Fibroblast of mammary gland (primary cell): Measurements from ENCODE around the gene GNAQ.
"Not testable (repeated sequence)": the region's sequence is repeated elsewhere in the genome, so short reads cannot be mapped to it uniquely, and the experiment has no call there.

Experiments
- DNase-seq: peaks from one replicate; pipeline ENCODE4 v3.0.0-alpha.2; 2010; ENCODE audit warnings: low read depth
- H3K4me3 ChIP-seq: 2 replicates; pipeline ENCODE4 v1.5.1; 2011; ENCODE audit warnings: low read depth, mild to moderate bottlenecking, low read length, moderate library complexity; ENCODE audit not compliant: control insufficient read depth
- TF ChIP-seq, protein P1 (sequence below): conservative IDR thresholded peaks from 2 replicates; pipeline ENCODE4 v1.5.1; 2011; ENCODE audit warnings: low read depth, low read length, inconsistent platforms; ENCODE audit not compliant: control insufficient read depth, insufficient read depth

The GNAQ gene

DNA sequence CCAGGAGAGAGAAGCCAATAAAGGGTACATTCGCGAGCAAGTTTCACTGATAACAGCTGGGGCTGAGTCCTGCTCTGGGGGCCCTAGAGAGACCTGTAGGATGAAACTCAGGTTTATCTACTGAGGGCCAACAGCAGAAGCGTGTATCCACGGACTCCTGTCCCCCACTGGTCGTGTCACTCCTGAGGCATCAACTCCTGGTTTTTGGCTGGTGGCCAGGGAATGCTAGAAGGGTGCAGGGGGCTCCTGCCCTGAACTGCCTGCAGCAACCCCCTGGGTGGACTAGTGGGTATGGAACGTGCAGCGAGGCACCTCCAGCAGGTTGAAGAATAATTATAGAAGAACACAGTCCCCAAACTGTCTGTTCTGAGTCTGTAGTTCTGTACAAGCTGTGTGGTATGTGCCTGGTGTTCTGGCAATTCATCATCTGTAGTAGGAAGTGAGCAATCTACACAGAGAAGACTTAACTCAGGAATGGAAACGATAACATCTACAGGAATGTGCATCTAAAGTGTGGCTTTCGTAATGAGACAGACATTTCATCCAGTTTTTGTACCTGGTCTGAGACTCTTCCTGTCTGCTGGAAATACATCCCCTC is 319.0 kb downstream of the GNAQ start:
- TF ChIP-seq, protein P1, sequence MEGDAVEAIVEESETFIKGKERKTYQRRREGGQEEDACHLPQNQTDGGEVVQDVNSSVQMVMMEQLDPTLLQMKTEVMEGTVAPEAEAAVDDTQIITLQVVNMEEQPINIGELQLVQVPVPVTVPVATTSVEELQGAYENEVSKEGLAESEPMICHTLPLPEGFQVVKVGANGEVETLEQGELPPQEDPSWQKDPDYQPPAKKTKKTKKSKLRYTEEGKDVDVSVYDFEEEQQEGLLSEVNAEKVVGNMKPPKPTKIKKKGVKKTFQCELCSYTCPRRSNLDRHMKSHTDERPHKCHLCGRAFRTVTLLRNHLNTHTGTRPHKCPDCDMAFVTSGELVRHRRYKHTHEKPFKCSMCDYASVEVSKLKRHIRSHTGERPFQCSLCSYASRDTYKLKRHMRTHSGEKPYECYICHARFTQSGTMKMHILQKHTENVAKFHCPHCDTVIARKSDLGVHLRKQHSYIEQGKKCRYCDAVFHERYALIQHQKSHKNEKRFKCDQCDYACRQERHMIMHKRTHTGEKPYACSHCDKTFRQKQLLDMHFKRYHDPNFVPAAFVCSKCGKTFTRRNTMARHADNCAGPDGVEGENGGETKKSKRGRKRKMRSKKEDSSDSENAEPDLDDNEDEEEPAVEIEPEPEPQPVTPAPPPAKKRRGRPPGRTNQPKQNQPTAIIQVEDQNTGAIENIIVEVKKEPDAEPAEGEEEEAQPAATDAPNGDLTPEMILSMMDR = no peak
- DNase-seq = peak; percentile 77
- H3K4me3 ChIP-seq = no peak overlapping the region

GRCh38 chr9:77710965-77711648 is 320.5 kb downstream of the GNAQ start:
- TF ChIP-seq, protein P1 = no peak
- DNase-seq = peak; percentile 49
- no peak overlapping the region for H3K4me3 ChIP-seq

- no peak for DNase-seq
- TF ChIP-seq, protein P1 = no peak
- H3K4me3 ChIP-seq = no peak overlapping the region
Measured at GRCh38 chr9:77710316-77710715, 321.3 kb downstream of the GNAQ start.

DNA sequence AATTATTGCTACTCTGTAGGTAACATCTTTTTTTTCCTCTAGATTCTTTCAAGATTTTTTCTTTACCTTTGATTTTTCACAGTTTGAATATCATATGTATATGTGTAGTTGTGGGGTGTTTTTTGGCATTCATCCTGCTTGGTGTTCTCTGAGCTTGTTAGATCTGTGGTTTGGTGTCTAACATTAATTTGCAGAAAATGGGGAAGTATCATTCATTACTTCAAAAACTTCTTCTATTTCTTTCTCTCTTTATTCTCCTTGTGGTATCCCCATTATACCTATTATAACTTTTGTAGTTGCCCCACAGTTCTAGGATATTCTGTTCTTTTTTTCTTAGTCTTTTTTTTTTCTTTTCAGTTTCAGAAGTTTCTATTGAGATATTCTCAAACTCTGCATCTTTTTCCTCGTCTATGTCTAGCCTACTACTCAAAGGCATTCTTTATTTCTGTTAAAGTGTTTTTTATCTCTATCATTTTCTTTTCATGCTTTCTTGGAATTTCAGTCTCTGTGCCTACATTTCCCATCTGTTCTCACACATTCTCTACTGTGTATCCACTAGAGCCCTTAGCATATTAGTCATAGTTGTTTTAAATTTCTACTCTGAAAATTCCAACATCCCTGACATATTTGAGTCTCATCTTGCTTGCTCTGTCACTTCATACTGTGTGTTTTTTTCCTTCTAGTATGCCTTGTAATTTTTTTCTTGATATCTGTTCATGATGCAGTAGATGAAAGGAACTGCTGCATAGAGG is 323.4 kb downstream of the GNAQ start:
- TF ChIP-seq, protein P1 = no peak
- H3K4me3 ChIP-seq = no peak overlapping the region
- peak; percentile 60 for DNase-seq

DNA sequence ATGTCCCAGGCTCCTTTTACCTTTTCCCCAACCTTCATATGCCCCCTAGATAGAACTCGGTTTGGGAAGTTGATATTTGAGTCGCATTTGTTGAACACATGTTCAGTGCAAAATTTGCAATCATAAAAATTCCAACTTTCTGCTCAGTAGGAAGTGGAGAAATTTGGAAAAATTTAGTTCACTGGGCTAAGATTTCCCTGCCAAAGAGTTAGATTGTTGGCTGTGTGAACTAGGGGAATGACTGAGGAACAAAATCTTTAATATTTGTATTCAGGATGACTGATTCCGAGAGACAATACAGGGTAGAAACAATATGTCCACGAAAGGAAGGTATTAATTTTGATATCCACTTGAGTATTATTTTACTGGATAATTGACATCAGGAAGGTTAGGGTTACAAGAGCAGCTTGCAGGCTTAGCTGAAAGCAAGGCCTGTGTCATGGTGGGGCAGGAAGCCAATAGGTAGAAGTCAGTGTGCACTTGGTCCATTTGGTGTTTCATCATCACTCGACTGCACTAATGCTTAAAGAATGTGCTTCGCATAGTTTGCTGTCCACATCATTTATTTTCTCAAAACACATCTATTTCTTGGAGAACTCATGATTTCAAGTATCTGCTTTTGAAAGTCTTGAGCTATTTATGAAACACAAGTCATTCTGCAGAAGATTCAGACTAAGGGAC is 324.1 kb downstream of the GNAQ start:
- TF ChIP-seq, protein P1 = no peak
- H3K4me3 ChIP-seq = no peak overlapping the region
- peak; percentile 99 for DNase-seq

- no peak for DNase-seq
- H3K4me3 ChIP-seq = no peak overlapping the region
- TF ChIP-seq, protein P1 = no peak
Measured at GRCh38 chr9:77705636-77706035, 326.0 kb downstream of the GNAQ start.

DNA sequence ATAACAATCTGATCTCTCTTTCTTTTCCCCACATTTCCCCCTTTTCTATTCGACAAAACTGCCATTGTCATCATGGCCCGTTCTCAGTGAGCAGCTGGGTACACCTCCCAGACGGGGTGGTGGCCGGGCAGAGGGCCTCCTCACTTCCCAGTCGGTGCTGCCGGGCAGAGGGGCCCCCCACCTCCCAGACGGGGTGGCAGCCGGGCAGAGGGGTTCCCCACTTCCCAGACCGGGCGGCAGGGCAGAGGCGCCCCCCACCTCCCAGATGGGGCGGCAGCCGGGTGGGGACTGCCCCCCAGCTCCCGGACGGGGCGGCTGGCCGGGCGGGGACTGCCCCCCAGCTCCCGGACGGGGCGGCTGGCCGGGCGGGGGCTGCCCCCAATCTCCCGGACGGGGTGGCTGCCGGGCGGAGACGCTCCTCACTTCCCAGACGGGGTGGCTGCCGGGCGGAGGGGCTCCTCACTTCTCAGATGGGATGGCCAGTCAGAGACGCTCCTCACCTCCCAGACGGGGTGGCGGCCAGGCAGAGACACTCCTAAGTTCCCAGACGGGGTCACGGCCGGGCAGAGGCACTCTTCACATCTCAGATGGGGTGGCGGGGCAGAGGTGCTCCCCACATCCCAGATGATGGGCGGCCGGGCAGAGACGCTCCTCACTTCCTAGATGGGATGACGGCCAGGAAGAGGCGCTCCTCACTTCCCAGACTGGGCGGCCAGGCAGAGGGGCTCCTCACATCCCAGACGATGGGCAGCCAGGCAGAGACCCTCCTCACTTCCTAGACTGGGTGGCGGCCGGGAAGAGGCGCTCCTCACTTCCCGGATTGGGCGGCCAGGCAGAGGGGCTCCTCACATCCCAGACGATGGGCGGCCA is 328.9 kb downstream of the GNAQ start:
- DNase-seq, H3K4me3 ChIP-seq: not testable (repeated sequence)
